NCI-H128 (cell line): Measurements from ENCODE around the gene PLCG1.

Experiments used
- DNase-seq: peaks from one replicate; lab custom pipeline; 2025; ENCODE audit not compliant: unreplicated experiment; lab: John Stamatoyannopoulos, UW

The PLCG1 gene

GRCh38 chr20:41178495-41178894, 41.2 kb downstream of the PLCG1 start:
- DNase-seq: no peak

DNA sequence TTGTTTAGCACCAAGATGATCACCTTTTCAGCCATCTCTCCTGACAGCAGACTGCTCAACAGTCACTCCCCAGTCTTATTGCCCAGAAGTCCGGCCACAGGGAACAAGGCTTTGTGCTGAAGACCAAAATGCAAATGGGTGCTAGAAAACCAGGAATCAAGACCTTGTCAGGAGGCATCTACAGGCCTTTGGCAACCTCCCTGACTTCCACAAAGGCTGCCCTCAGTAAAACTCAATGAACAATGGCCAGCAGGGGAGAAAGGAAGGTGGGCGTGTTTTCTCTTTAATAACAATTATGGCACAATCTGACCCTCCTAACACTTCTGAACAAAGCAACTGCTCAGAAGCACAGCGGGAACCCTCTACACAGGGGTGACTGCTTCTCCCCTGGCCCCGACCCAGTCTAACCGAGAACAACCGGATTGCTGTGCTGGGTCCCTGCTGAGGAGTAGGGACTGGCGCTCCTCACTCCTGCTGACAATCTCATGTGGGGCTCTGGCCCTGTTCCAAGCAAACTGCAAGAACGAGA, 41.6 kb downstream of the PLCG1 start:
- peak; percentile 7 for DNase-seq

DNA sequence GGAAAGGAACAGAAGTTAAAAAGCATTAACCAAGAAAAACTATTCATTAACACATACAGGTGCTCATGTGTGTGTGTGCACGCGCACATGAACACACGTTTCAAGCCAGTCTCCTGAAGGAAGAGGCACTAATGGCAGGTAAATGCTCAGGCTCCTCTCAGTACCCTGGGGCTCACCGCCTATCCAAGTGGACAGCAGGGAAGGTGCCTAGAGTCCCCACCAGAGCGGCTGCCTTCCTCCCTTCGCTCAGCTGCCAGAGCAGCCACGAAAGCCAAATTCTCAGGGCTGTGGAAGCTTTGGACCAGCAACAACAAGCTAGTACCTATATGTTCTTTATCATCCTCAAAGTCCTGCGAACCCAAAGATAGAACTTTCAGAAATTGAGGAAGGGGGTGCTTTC, 42.6 kb downstream of the PLCG1 start:
- DNase-seq: no peak

DNA sequence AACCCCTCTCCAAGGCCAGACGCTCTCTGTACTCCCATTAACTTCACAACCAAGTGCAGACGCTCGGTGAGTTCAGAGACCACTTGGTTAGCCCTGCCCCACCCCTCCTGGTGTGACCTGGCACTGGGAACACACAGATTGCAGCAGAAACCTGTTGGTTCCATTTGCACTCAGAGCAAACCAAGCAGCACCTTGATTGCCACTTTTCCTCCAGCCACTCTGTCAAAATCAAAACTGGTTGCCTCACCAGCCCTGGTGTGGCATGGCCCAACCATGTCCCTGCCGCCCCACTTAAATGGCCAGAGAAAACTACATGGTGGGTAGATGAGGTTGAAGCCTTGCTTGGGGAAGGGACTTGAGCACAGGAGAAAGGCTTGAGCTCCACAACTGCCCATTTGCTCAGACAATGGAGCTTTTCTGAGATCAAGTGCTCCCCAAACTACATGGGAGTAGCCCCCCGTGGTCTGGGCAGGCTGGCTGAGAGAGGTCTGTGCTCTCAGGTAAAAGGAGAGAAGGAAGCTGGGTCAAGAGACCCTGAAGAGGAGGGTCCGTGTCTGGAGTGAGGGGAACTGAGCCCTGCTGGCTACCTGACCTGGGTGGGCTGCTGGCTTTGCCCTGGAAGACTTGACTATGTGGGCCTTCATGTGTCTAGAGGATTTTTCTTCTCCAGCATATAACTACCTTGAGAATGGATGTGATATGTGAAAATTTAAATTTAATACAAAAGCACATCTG, 43.4 kb downstream of the PLCG1 start:
- no peak for DNase-seq

GRCh38 chr20:41181567-41181966, 44.2 kb downstream of the PLCG1 start:
- no peak for DNase-seq

DNA sequence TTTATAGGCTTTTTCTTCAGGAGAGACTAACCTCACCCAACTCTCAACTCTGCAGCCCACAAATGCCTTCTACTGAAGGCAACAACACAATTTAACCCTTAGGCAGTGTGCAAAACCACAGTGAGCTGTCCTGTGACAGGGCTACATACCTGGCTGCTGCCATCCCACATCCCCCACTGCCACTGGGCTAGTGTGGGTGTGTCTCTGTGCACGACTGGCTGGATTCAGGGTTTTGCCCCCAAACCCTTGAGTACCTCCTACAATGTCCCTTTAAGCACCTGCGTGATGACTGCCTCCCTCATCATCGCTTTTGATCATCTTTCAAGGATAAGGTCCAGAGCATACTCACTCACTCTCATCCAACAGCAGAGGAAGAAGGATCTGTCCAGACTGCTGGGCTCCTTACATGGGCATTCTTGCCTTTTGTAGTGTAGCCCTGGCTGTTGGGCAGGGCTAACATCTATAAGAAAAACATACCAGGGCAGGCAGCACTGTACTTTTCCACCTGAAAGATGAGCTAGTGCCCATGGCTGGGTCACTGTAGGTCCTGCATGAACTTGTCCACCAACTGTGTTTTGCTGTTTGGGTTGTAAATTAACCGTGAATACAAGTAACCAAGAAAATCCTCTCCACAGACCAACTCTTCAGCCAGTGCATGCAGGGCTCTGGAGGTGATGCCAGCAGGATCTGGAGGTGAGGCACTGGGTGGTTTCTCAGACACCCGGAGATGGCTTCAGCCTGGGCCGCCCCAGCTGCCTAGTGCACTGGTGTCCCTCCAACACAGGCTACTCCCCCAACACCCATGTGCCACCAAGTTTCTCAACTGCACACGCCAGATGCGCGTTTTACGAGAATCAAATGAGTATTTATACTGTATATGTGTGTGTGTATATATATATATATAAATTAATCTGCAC, 45.2 kb downstream of the PLCG1 start:
- DNase-seq: no peak

- no peak for DNase-seq
Measured at GRCh38 chr20:41183391-41183790, 46.0 kb downstream of the PLCG1 start.

DNA sequence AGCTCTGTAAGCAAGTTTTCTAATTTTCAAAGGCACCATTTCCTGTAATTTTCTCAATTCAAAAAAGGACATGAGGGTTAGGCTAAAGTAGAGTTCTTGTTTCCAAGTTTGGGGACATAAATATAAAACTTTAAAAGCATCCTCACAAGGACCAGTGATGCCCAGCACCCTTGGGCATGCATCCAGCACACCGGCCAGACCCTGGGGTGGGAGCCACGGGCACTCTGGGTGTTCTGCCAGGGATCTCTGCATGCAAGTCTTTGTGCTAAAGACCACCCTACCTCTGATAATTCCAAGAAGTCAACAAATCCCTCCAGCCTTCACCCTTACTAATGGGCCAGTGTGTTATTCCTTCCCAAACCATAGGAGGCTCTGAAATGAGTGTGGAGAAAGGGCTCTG, 46.5 kb downstream of the PLCG1 start:
- DNase-seq: no peak

- no peak for DNase-seq
Measured at GRCh38 chr20:41185013-41185757, 47.8 kb downstream of the PLCG1 start.

- no peak for DNase-seq
Measured at GRCh38 chr20:41187668-41188067, 50.3 kb downstream of the PLCG1 start.

DNA sequence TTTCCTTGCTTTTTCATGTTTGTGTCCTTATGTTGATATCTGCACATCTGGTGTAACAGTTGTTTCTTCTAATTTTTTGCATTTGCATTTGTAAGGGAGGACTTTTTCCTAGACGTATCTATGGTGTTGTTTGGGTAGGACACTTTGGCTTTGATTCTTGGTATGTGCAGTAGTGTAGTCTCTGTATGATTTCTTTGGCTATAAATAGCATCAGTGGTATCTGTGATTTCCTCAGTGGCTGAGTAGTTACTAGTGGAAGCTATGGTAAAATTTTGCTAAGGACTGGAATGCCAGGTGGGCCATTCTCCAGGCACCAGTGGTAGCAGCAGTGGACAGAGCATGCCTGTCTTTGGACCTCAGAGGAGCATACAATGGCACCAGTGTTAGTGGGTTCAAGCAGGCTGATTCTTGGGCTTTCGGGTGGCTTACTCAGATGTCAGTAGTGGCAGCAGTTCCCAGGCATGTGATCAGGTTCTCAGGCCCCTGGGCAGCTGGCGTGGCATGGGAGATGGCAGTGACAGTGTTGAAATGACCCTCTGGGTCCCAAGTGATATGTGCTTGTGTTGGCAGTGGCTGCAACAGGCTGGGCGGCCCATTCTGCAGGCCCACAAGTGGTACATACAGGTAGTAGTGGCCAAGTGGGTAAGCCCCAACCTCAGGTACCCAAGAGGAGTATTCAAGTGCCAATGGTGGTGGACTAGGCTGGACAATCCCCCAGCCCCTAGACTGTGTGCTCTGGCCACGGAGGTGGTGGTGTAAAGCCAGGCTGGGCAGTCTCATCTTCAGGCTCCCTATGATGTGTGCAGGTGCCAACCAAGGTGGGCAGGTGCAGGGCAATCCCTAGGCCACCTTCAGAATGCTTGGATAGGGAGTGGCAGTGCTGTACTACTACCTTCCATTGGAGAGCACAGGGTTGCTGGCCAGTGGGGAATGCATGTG, 54.5 kb downstream of the PLCG1 start:
- DNase-seq: no peak

DNA sequence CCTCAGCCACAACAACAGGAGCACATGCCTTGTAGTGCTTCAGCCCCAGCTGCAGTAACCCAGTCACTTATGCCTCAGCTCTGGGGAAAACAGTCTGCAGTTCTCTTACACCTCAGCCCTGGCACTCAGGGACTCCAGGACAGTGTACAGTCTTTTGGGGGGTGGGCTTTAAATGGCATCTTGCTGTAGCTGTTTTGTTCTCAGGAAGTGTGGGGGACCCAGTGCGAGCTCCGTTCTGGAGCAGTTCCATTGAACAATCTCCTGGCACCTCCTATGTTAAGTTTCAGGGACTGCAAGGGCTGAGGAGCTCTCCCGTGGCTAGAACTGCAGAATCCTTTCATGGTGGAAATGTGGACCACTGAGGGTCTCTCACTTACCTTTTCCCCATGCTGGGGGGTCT, 55.2 kb downstream of the PLCG1 start:
- DNase-seq: no peak

DNA sequence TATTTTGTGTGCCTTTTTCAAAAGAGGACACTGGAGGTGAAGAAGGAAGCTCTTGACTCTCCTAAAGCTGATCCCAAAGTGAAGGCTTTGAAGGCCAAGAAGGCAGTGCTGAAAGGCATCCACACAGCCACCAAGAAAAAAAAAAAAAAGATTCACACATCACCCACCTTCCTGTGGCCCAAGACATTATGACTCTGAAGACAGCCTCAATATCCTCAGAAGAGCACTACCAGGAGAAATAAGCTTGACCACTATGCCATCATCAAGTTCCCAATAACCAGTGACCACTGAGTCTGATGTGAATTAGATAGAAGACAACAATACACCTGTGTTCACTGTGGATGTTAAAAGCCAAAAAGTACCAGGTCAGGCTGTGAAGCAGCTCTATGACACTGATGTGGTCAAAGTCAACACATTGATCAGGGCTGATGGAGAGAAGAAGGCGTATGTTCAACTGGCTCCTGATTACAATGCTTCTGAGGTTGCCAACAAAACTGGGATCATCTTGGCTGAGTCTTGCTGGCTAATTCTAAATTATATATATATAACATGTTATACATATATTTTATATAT, 59.4 kb downstream of the PLCG1 start:
- no peak for DNase-seq

GRCh38 chr20:41198443-41198842, 61.1 kb downstream of the PLCG1 start:
- no peak for DNase-seq

DNA sequence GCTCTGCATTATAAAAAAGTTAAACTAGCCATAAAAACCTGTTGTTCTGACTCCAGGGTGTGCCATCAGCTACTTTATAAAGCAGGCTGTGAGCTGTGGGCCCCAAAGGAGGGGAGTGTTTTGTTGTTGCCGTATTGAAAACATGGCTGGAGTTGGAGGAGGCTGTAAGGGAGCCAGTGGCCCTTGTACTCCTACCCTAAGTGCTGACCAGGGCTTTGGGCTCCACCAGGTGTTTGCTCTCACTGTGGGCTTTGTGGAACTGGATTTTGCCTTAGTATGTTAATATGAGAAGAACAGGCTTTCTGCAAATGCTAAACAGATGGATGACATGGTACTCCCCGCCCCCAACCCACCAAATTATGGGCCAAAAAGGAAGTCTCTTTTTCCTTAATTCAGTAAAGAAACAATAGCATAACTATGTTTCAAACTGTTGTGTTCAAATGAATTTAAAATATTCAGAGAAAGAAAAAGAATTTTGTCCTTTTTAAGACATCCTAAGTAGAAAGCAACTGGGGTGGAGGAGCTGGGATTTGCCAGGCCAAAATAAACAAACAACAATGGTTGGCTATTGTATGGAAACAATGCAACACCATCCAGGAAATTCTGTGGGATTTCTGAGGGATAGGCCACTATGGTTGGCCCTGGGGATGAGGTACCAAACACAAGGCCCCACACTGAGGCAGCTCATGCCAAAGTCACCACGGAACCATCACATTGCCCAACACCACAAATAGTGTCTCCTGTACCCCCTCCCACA, 63.3 kb downstream of the PLCG1 start:
- DNase-seq: no peak

- DNase-seq: no peak
Measured at GRCh38 chr20:41201760-41202159, 64.4 kb downstream of the PLCG1 start.

DNA sequence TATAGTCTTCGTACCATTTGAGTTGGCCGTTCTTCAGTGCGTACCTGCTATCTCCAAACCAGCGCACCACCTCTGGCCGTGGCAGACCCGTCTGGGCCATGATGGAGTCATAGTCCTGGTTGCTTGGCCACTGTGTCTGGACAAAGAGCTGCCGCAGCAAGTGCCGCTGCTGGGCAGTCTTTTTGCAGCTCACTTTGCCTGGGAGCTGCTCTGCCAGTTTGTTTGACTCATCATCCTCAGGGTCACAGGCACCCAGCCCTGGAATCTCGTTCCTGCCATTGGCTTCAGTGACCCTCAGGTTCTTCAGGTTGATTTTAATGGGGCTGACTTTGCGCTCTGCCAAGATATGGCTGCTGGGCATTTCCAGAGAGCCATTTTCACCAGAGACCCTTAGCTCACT, 65.1 kb downstream of the PLCG1 start:
- no peak for DNase-seq

- DNase-seq: no peak
Measured at GRCh38 chr20:41203660-41204059, 66.3 kb downstream of the PLCG1 start.
